Cardiac muscle cell (in vitro differentiated cells and primary cell): ENCODE results near the gene MARCHF2. TPM values are rescaled to one million over a fixed set of nuclear protein-coding genes. Genes with fewer than 3 reads are reported as not detected.

Experiments used
- DNase-seq, 2 donors: peaks; one replicate each; pipeline versions ENCODE4 v3.0.0 to v3.0.0-alpha.2; 2010 to 2017; ENCODE audit warnings: low read depth in 1 of 2, low spot score in 1 of 2
- H3K27ac ChIP-seq: fragments of 200-600 bp; sonication (generic); 2 replicates; pipeline ENCODE4 v1.5.1; 2016
- H3K27me3 ChIP-seq: fragments of 200-600 bp; sonication (generic); 2 replicates; pipeline ENCODE4 v1.6.0; 2016; ENCODE audit warnings: control low read depth
- H3K36me3 ChIP-seq: fragments of 200-600 bp; sonication (generic); 2 replicates; pipeline ENCODE4 v1.5.1; 2016; ENCODE audit warnings: control low read depth
- H3K4me1 ChIP-seq: fragments of 200-600 bp; sonication (generic); 2 replicates; pipeline ENCODE4 v1.8.1; 2017; ENCODE audit warnings: low read depth, mild to moderate bottlenecking, mixed run types
- H3K4me3 ChIP-seq: fragments of 200-600 bp; sonication (generic); 2 replicates; pipeline ENCODE4 v1.5.1; 2016; ENCODE audit warnings: mild to moderate bottlenecking
- H3K9me3 ChIP-seq: fragments of 200-600 bp; sonication (generic); 2 replicates; pipeline ENCODE4 v1.5.1; 2017; ENCODE audit warnings: low read depth, mild to moderate bottlenecking, control low read depth
- CTCF ChIP-seq: IDR thresholded peaks from 2 replicates; pipeline ENCODE4 v1.5.1; 2012; ENCODE audit warnings: low read depth, mild to moderate bottlenecking, low read length
- polyA plus RNA-seq: library from polyadenylated mRNA; unstranded; fragments of >200 nt; fragmentation: Nextera tagmentation; extraction: Ambion mirVana; gene quantifications from 2 replicates; pipeline ENCODE4 v1.2.1, GENCODE V29; 2016
- total RNA-seq: library from RNA; depleted of rRNA; stranded (reverse); fragments of >200 nt; gene quantifications from 2 replicates; pipeline ENCODE4 v1.2.3, GENCODE V29; 2016

The MARCHF2 gene
- total and polyA plus RNA-seq, 2 experiments from 2014 or later, result 63.8 to 139 TPM

- DNase-seq, result no peak
- Histone ChIP-seq H3K4me1 (peaks cover 15% of the 10 kb centered on the region), H3K36me3 (peaks cover 12% of the 10 kb centered on the region)
Measured at GRCh38 chr19:8452446-8453123, 39.5 kb downstream of the MARCHF2 start.

GRCh38 chr19:8453616-8454015, 40.5 kb downstream of the MARCHF2 start:
- peaks cover 12% of the 10 kb centered on the region for H3K36me3 ChIP-seq
- no peak for DNase-seq
- H3K27ac ChIP-seq, result peak overlapping the region; percentile 57
- no peak for TF ChIP-seq CTCF
- no peak overlapping the region for H3K4me3 ChIP-seq
- H3K4me1 ChIP-seq, result peaks cover 17% of the 10 kb centered on the region
- H3K27me3 ChIP-seq, result no peaks in the 10 kb centered on the region
- no peaks in the 10 kb centered on the region for H3K9me3 ChIP-seq

More at GRCh38 chr19:8452446-8453123, 39.5 kb downstream of the MARCHF2 start:
- no peak for TF ChIP-seq CTCF
- no peak overlapping the region for H3K27ac ChIP-seq
- no peaks in the 10 kb centered on the region for H3K9me3 ChIP-seq
- no peaks in the 10 kb centered on the region for H3K27me3 ChIP-seq
- H3K4me3 ChIP-seq, result no peak overlapping the region

- H3K27ac ChIP-seq, result no peak overlapping the region
- no peaks in the 10 kb centered on the region for H3K9me3 ChIP-seq
- no peak overlapping the region for H3K4me3 ChIP-seq
- no peak for DNase-seq
- TF ChIP-seq CTCF, result no peak
- peaks cover 16% of the 10 kb centered on the region for H3K4me1 ChIP-seq
- peaks cover 12% of the 10 kb centered on the region for H3K36me3 ChIP-seq
- H3K27me3 ChIP-seq, result no peaks in the 10 kb centered on the region
Measured at GRCh38 chr19:8454218-8454617, 41.1 kb downstream of the MARCHF2 start.

- H3K4me1 ChIP-seq, result peaks cover 24% of the 10 kb centered on the region
- DNase-seq, result no peak
- H3K27ac ChIP-seq, result no peak overlapping the region
- peaks cover 12% of the 10 kb centered on the region for H3K36me3 ChIP-seq
- no peak for TF ChIP-seq CTCF
- H3K4me3 ChIP-seq, result no peak overlapping the region
- H3K27me3 ChIP-seq, result no peaks in the 10 kb centered on the region
- H3K9me3 ChIP-seq, result no peaks in the 10 kb centered on the region
Measured at GRCh38 chr19:8455018-8455417, 41.9 kb downstream of the MARCHF2 start.

GRCh38 chr19:8456064-8456463, 43.0 kb downstream of the MARCHF2 start:
- DNase-seq, result no peak

More at GRCh38 chr19:8456064-8456463, 43.0 kb downstream of the MARCHF2 start:
- Histone ChIP-seq H3K4me1 (peaks cover 35% of the 10 kb centered on the region), H3K4me3 (no peak overlapping the region), H3K27me3 (no peaks in the 10 kb centered on the region), H3K36me3 (peaks cover 12% of the 10 kb centered on the region), H3K9me3 (no peaks in the 10 kb centered on the region), H3K27ac (peak overlapping the region; percentile 25)
- peak; percentile 23 for TF ChIP-seq CTCF
